ENCODE results near the gene FCRLB.
A peak's percentile ranks its signal among the peaks of the same experiment; 100 is the strongest.
"Not testable (repeated sequence)": the region's sequence is repeated elsewhere in the genome, so short reads cannot be mapped to it uniquely, and the experiment has no call there.

The FCRLB gene, protein sequence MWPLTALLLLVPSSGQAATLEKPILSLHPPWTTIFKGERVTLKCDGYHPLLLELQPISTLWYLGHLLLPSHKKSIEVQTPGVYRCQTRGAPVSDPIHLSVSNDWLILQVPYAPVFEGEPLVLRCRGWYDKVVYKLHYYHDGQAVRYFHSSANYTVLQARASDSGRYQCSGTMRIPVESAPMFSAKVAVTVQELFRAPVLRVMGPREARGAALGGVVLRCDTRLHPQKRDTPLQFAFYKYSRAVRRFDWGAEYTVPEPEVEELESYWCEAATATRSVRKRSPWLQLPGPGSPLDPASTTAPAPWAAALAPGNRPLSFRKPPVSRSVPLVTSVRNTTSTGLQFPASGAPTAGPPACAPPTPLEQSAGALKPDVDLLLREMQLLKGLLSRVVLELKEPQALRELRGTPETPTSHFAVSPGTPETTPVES

DNA sequence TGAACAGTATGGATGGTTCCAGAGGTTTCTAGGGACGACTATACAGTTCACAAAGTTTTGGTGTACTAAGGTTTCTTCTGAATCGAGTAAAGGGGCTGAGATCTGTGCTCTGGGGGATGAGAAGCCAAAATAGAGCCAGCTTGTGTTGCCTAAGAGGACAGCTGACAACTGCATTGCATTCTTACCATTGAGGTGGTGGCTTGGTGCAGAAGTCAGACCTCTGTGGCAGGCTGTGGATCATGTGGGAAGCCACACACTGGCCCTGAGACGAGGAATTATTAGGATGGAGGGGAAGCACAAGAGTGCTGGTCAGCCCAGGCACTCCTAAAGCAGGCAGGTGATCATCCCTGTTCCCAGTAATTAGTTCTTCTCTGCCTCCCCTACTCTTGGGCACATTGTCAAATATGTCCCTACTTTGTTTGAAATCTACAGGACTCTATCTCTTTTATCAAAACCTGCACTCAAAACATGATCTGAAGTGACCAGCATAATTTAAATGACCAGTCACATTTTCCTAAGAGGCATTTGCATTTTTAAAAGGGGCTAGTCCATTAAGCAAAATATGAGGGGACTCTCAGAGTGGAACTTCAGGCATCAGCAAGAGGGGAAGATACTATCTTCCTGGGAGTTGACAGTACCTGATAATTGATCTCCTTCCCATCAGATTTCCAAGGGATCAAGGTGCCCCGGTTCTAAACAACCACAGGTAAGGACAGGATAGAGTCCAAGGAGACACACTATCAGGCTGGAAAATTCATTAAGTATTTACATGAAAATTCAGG lies at the start of gene FCRLB:
Gene FCRLB, plus strand, starts transcription at position 589 of the 782 bp plus-strand sequence. CDS start 1,129 bp downstream, outside the sequence.
- Mint-ChIP-seq H3K27ac (no peak within 1 kb of the TSS), H3K27me3 (peaks cover 6% of the 10 kb centered on the region), H3K9me3 (no peaks in the 10 kb centered on the region), H3K36me3 (no peaks in the 10 kb centered on the region), H3K4me1 (peaks cover 17% of the 10 kb centered on the region), H3K4me3 (no peak within 1 kb of the TSS)

DNA sequence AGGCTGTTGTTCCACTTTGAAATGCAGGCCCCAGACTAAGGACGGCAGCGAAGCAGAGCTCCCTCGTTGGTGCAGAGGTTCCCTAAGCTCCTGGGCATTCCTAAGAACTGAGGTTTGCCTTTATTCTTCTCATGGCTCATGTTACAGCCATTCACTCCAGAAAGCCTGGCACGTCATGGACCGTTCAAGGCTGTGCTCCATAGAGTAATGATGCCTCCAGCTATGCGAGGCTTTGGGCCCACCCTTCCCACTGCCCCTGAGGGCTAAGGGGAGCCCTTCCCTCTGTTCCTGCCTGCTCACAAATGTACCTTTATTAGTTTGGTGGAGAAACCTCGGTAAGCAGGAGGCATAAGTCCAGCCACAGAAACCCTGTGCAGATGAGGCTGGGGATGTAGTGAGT lies 47.9 kb upstream of the FCRLB start:
- not testable (repeated sequence) for H3K4me1 Mint-ChIP-seq, H3K9me3 Mint-ChIP-seq, H3K27ac Mint-ChIP-seq, H3K27me3 Mint-ChIP-seq, H3K36me3 Mint-ChIP-seq, H3K4me3 Mint-ChIP-seq

DNA sequence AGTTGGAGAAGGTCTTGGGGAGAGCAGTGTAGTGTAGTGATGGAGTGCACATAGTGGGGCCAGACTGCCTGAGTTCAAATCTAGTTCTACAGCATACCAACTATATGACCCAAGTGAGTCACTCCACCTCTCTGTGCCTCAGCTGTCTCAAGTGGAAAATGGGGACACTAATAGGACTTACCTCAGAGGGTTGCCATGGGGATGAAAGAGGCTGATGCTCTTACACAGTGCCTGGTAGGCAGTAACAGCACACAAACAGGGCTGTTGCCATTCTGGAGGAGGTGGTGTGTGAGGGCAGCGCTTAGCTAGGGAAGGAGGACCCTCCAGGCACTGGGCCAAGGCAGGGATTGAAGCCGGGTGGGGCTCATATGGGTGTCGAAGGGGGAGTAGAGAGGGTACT lies 46.9 kb upstream of the FCRLB start:
- H3K36me3 Mint-ChIP-seq, H3K9me3 Mint-ChIP-seq, H3K4me1 Mint-ChIP-seq, H3K27ac Mint-ChIP-seq, H3K27me3 Mint-ChIP-seq, H3K4me3 Mint-ChIP-seq: not testable (repeated sequence)

DNA sequence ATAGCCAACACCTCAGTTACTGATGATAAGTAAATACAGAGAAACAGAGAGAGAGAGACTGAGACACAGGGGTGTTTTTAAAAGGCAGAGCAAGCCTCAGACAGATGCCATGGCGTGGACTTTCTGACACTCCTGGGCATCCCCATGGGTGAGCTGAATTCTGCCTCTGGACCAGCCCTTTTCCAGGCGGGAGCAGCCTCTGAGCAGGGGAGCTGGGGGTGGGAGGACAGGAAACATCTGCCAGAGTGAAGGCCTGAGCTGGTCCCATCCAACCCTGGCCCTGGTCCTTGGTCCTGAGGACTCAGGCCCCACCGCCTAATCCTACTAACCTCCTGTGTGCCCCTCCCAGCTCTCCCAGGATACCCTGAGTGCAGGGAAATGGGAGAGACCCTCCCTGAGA lies 46.4 kb upstream of the FCRLB start:
- not testable (repeated sequence) for H3K27me3 Mint-ChIP-seq, H3K36me3 Mint-ChIP-seq, H3K9me3 Mint-ChIP-seq, H3K4me3 Mint-ChIP-seq, H3K4me1 Mint-ChIP-seq, H3K27ac Mint-ChIP-seq

DNA sequence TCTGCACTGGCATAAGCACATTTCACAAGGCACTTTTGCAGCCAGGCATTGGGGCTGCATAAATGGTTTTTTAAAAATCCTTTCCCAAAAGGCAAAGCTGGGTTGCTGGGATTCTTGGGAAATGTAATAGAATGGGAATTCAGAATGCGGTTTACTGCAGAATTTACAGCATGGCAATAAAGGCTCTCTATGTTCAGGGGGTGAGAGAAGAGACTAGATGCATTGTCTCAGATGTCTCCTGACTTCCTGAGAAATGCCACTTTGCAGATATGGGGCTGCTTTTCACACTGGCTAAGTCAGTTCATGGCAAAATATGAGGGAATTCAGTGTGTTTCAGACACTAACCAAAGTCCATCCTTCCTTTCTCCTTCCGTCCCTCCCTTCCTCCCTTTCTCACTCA lies 44.9 kb upstream of the FCRLB start:
- Mint-ChIP-seq H3K4me3 (no peak overlapping the region), H3K36me3 (no peaks in the 10 kb centered on the region), H3K27ac (no peak overlapping the region), H3K27me3 (no peaks in the 10 kb centered on the region), H3K4me1 (no peaks in the 10 kb centered on the region), H3K9me3 (no peaks in the 10 kb centered on the region)

DNA sequence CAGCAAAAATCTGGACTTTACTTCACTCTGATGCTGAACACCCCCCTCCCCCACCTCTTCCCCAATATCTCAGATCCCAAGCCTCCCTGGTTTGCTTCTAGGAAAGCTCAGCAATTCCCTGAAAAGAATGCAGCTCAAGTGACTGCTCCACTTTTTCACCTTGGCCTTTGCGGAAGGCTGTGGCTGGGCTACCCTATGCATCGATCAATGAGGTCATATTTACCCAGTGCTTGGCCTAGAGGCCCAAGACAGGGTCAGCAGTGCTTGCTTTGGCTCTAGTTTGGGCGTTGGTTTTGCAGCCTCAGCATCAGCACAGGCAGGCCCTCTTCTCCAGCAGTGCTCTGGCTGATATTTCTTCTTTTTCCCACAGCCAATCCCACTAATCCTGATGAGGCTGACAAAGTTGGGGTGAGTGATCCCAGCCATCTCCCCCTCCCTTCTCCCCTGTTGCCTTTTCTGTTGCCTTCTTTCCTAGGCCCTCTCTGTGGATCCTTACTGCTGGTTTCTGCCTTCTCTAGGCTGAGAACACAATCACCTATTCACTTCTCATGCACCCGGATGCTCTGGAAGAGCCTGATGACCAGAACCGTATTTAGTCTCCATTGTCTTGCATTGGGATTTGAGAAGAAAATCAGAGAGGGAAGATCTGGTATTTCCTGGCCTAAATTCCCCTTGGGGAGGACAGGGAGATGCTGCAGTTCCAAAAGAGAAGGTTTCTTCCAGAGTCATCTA lies 44.2 kb upstream of the FCRLB start:
- no peaks in the 10 kb centered on the region for H3K36me3 Mint-ChIP-seq
- peak overlapping the region; percentile 25 for H3K27ac Mint-ChIP-seq
- H3K4me3 Mint-ChIP-seq = no peak overlapping the region
- H3K4me1 Mint-ChIP-seq = no peaks in the 10 kb centered on the region
- H3K9me3 Mint-ChIP-seq = no peaks in the 10 kb centered on the region
- no peaks in the 10 kb centered on the region for H3K27me3 Mint-ChIP-seq

DNA sequence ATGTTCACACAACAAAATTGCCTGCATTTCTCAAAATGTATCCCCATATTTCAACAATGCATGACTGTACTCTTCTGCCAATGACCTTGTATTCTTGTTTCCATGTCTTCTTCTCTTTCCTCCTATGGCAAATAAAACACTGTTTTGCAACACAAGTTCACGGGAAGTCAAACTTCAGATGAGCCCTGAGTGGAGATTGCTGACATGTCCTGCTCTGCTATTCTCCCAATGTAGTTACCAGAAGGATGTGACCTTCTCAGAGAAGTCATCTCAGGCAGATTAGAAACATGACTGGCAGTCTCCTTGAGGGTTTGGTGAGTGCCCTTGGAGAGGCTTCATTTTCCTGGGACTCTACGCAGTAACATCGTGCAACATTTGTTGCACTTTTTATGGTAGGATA lies 42.8 kb upstream of the FCRLB start:
- Mint-ChIP-seq H3K27me3 (no peaks in the 10 kb centered on the region), H3K27ac (no peak overlapping the region), H3K9me3 (no peaks in the 10 kb centered on the region), H3K4me1 (no peaks in the 10 kb centered on the region), H3K36me3 (no peaks in the 10 kb centered on the region), H3K4me3 (no peak overlapping the region)

DNA sequence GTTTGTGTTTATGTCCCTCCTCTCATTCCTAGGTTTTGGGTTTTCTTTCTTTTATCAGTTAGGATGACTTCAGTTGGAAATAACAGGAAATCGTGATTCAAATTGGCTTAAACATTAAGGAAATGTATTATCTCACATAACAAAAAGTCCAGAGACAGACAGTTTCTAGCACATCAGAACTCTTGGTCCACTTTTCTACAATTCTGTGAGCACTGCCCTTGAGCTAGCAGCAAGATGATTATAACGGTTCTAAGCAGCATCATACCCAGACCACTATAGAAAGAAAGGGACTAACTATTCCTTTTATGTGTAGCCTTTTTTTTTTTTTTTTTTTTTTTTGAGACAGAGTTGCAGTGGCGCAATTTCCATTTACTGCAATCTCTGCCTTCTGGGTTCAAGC lies 39.5 kb upstream of the FCRLB start:
- Mint-ChIP-seq H3K36me3 (no peaks in the 10 kb centered on the region), H3K27me3 (peaks cover 8% of the 10 kb centered on the region), H3K9me3 (no peaks in the 10 kb centered on the region), H3K4me3 (no peak overlapping the region), H3K27ac (no peak overlapping the region), H3K4me1 (no peaks in the 10 kb centered on the region)

DNA sequence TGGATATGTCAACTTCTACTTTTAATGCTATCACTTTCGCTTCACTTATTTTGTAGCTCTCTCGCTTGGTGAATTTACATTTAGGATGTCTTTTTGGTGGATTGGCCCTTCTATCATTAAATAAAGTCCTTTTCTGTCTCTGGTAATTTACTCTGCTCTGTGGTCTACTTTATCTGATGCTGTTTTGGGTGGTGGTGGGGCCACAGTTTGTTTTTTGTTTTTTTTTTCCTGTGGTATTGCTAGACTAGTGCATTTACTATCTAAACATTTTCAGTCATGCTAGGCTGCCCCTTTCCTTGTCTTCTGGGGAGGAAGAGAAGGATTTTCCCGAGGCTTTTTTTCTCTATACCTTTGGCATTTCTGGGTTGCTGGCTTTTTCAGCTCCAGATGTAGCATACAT lies 32.4 kb upstream of the FCRLB start:
- H3K36me3 Mint-ChIP-seq = no peaks in the 10 kb centered on the region
- no peaks in the 10 kb centered on the region for H3K4me1 Mint-ChIP-seq
- no peak overlapping the region for H3K4me3 Mint-ChIP-seq
- no peaks in the 10 kb centered on the region for H3K9me3 Mint-ChIP-seq
- H3K27ac Mint-ChIP-seq = no peak overlapping the region
- peaks cover 22% of the 10 kb centered on the region for H3K27me3 Mint-ChIP-seq

DNA sequence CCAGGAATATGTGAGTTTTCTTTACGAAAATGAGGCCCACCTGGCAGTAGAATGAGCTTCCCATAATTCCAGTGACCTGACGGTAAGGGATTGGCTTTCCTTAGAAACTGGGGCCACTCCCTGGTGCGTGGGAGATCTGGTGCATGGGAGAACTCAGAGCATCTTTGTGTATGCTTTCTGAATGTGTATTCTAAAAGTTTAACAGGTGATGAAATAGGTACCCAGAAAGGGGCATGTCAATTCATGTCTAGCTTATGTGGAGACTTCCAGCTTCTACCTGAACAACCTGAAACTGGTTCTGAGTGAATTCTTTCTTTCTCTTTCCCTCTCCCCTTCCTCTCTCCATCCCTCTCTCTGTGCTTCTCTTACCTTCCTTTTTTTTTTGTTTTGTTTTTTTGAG lies 29.5 kb upstream of the FCRLB start:
- Mint-ChIP-seq H3K36me3 (peaks cover 4% of the 10 kb centered on the region), H3K4me1 (no peaks in the 10 kb centered on the region), H3K27me3 (peaks cover 27% of the 10 kb centered on the region), H3K4me3 (no peak overlapping the region), H3K9me3 (no peaks in the 10 kb centered on the region), H3K27ac (no peak overlapping the region)

DNA sequence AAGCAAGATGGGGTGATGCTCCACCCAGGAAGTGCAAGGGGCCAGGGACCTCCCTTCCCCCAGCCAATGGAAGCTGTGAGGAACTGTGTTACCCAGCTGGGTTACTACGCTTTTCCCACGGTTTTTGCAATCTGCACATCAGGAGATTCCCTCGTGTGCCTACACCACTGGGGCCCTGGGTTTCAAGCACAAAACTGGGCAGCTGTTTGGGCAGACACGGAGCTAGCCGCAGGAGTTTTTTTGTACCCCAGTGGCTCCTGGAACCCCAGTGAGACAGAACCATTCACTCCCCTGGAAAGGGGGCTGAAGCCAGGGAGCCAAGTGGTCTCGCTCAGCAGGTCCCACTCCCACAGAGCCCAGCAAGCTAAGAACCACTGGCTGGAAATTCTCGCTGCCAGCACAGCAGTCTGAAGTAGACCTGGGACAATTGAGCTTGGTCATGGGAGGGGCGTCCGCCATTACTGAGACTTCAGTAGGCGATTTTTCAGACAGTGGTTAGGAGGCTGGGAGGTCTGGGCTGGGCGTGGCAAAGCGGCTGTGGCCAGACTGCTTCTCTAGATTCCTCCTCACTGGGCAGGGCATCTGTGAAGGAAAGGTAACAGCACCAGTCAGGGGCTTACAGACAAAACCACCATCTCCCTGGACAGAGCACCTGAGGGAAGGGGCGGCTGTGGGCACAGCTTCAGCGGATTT lies 28.2 kb upstream of the FCRLB start:
- H3K27me3 Mint-ChIP-seq = peaks cover 26% of the 10 kb centered on the region
- H3K4me3 Mint-ChIP-seq, H3K36me3 Mint-ChIP-seq, H3K4me1 Mint-ChIP-seq, H3K9me3 Mint-ChIP-seq, H3K27ac Mint-ChIP-seq: not testable (repeated sequence)

DNA sequence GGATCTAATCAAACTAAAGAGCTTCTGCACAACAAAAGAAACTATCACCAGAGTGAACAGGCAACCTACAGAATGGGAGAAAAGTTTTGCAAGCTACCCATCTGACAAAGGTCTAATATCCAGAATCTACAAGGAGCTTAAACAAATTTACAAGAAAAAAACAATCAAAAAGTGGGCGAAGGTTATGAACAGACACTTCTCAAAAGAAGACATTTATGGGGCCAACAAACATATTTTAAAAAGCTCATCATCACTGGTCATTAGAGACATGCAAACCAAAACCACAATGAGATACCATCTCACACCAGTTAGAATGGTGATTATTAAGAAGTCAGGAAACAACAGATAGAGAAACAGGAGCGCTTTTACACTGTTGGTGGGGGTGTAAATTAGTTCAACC lies 23.0 kb upstream of the FCRLB start:
- not testable (repeated sequence) for H3K36me3 Mint-ChIP-seq, H3K4me1 Mint-ChIP-seq, H3K27ac Mint-ChIP-seq, H3K9me3 Mint-ChIP-seq, H3K4me3 Mint-ChIP-seq
- H3K27me3 Mint-ChIP-seq = peaks cover 15% of the 10 kb centered on the region

DNA sequence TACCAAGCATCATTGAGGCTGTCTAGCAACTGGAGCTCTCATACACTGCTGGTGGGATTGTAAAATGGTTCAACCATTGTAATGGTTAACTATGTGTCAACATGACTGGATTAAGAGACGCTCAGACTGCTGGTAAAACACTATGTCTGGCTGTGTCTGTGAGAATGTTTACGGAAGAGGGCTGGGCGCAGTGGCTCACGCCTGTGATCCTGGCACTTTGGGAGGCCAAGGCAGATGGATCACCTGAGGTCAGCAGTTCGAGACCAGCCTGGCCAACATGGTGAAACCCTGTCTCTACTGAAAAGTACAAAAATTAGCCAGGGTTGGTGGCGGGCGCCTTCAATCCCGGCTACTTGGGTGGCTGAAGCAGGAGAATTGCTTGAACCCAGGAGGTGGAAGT lies 19.1 kb upstream of the FCRLB start:
- no peaks in the 10 kb centered on the region for H3K4me1 Mint-ChIP-seq
- H3K4me3 Mint-ChIP-seq = no peak overlapping the region
- H3K27ac Mint-ChIP-seq = peak overlapping the region; percentile 53
- no peaks in the 10 kb centered on the region for H3K9me3 Mint-ChIP-seq
- peaks cover 1% of the 10 kb centered on the region for H3K27me3 Mint-ChIP-seq
- H3K36me3 Mint-ChIP-seq = no peaks in the 10 kb centered on the region

DNA sequence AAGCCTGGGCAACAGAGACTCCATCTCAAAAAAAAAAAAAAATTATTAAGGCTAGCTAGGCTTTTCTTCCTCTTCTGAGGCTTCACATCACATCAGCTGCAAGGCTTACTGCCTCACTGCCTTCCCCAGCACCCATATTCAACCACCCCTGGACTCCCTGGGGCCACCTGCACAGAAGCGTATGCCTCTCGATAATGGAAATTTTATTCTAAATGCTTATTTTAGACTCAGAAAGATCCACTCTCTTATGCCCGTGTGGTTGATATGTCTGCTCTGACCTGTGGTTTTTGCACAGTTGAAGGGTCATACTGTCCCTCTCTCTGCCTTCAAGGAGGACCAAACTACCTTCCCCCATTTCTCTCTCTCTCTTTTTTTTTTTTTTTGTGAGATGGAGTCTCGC lies 15.8 kb upstream of the FCRLB start:
- H3K27me3 Mint-ChIP-seq = no peaks in the 10 kb centered on the region
- no peaks in the 10 kb centered on the region for H3K9me3 Mint-ChIP-seq
- H3K4me1 Mint-ChIP-seq = no peaks in the 10 kb centered on the region
- H3K27ac Mint-ChIP-seq = no peak overlapping the region
- no peaks in the 10 kb centered on the region for H3K36me3 Mint-ChIP-seq
- H3K4me3 Mint-ChIP-seq = no peak overlapping the region

DNA sequence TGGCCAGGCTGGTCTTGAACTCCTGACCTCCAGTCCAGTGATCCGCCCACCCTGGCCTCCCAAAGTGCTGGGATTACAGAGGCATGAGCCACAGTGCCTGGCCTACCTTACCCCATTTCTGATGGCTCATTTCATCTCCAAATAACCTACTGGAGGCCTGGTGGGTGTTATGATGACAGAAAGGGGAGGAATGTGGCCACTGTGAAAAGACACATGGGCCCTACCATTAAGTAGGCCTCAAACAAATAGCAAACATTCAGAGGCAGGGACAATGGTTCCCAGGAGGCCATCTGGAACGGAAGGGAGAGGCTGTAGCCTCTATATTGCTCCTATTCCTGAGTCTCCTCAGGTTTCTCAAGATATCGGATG lies 15.2 kb upstream of the FCRLB start:
- no peaks in the 10 kb centered on the region for H3K4me1 Mint-ChIP-seq
- no peaks in the 10 kb centered on the region for H3K27me3 Mint-ChIP-seq

More for the DNA sequence above, 15.2 kb upstream of the FCRLB start:
- no peak overlapping the region for H3K27ac Mint-ChIP-seq
- no peak overlapping the region for H3K4me3 Mint-ChIP-seq
- H3K9me3 Mint-ChIP-seq = no peaks in the 10 kb centered on the region
- no peaks in the 10 kb centered on the region for H3K36me3 Mint-ChIP-seq
